ENCODE results near the gene PRICKLE4. TPM values are rescaled to one million over a fixed set of nuclear protein-coding genes. Genes with fewer than 3 reads are reported as not detected.
A peak's percentile ranks its signal among the peaks of the same experiment; 100 is the strongest.
"Not testable (repeated sequence)": the region's sequence is repeated elsewhere in the genome, so short reads cannot be mapped to it uniquely, and the experiment has no call there.

Gene PRICKLE4
- polyA plus RNA-seq, 3 donors: 1.4 to 4.5 (median 3.1) TPM

- WGBS, 3 donors: 20 to 24% (median 23%) methylated on average over 28 to 29 of the region's 29 CpGs
- H3K27ac ChIP-seq (ENCODE audit: low read depth, low read length): no peak overlapping the region
Measured at GRCh38 chr6:41785689-41786450, 5.3 kb downstream of the PRICKLE4 start.

- peak overlapping the region; percentile 48 for H3K27ac ChIP-seq (ENCODE audit: low read depth, low read length)
- WGBS, 3 donors: 0 to 1% (median 1%) methylated on average over 38 to 58 of the region's 58 CpGs
Measured at GRCh38 chr6:41786451-41787218, 6.1 kb downstream of the PRICKLE4 start.

- WGBS, 3 donors: 0 to 1% (median 1%) methylated on average over 52 to 55 of the region's 55 CpGs
- H3K27ac ChIP-seq (ENCODE audit: low read depth, low read length): peak within 1 kb of the TSS; percentile 48
Measured at GRCh38 chr6:41787219-41787917, 6.8 kb downstream of the PRICKLE4 start, which contains the start of gene TOMM6. Gene TOMM6, plus strand, starts transcription at chr6:41787694. Its CDS starts 4 bp downstream, at chr6:41787698.

DNA sequence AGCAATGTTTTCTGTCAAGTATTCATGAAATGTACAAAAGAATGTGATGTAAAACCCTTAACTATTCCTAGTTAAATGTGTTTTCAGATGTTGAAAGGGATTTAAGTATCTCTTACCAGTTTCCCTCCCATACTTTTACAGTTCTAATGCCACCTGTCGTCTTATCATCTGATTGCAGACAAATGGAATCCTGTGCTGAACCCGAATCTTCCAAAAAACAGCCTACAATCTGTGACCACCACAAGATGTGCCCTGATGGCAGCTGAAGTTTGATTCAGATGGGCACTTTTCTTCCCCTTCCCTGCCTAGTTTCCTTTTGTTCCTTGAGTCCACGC lies 8.8 kb downstream of the PRICKLE4 start:
- no peak overlapping the region for H3K27ac ChIP-seq (ENCODE audit: low read depth, low read length)
- 62 to 84% (median 83%) methylated on average over 3 of the region's 3 CpGs for WGBS, 3 donors

DNA sequence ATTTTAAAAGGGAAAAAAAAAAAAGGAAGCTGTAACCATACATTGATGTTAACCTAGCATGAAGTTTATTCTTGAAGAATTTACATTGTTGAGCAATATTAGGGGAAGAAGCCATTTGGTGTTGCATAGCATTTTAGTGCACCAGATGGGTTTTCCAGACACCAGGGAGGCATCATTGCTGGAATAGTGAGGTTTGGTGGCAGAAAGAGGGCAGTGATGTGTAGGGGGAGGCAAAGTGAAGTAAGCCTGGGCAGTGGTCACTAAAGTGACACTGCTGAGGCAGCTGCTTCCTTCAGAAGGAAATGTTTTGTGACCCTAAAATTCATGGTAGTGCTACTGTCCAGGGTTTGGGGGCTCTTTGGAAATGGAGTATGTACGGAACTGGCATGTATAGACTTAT lies 9.5 kb downstream of the PRICKLE4 start:
- WGBS, 3 donors: 96 to 100% (median 98%) methylated on average over 1 of the region's 1 CpG
- H3K27ac ChIP-seq (ENCODE audit: low read depth, low read length): no peak overlapping the region

- H3K27ac ChIP-seq (ENCODE audit: low read depth, low read length): no peak overlapping the region
- 65 to 73% (median 71%) methylated on average over 1 of the region's 1 CpG for WGBS, 3 donors
Measured at GRCh38 chr6:41791305-41791704, 10.7 kb downstream of the PRICKLE4 start.

DNA sequence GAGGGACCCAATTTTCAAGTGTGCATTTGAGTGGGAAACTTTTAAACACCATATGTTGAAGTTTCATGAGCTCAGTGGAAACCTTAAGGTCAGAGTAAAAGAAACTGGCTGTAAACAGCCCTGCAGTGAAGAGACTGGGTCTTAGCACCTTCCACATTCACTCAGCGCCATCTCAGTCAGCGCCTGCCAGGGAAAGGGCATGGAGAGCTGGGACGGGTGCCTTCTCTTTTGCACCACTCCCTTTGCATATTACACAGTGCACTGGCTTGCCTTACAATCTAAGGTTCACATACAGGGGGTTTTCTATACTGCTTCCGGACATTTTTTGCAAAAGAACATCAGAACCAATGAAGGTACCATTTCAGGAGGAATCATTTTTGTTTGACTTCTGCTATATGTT lies 11.4 kb downstream of the PRICKLE4 start:
- WGBS, 3 donors: 87 to 90% (median 88%) methylated on average over 4 of the region's 4 CpGs

DNA sequence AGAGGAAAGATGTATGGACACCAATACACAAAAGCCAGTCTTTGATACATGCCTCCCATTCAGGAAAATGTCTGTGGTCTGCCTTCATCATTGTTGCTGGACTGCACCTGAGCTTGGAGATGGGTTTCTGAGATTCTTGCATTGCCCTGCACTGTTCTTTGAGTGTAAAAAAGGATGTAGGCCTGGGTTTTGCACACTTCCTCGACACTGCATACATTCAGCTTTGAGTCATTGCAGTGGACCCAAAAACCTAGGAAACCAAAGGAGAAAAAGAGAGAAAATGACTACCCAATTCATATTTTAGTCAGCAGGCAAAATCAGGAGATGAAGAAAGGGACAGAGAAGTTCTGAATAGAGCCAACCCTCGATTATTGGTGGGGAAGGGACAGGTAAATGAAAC lies 15.9 kb downstream of the PRICKLE4 start:
- H3K27ac ChIP-seq (ENCODE audit: low read depth, low read length): no peak overlapping the region
- WGBS, 3 donors: 83 to 95% (median 92%) methylated on average over 2 of the region's 2 CpGs

More for the DNA sequence above, 11.4 kb downstream of the PRICKLE4 start:
- H3K27ac ChIP-seq (ENCODE audit: low read depth, low read length): no peak overlapping the region

GRCh38 chr6:41798901-41799558 lies 18.4 kb downstream of the PRICKLE4 start:
- no peak overlapping the region for H3K27ac ChIP-seq (ENCODE audit: low read depth, low read length)
- WGBS, 3 donors: 91 to 97% (median 96%) methylated on average over 7 of the region's 7 CpGs

GRCh38 chr6:41799559-41799911 lies 19.0 kb downstream of the PRICKLE4 start:
- H3K27ac ChIP-seq (ENCODE audit: low read depth, low read length): no peak overlapping the region
- 63 to 92% (median 89%) methylated on average over 2 of the region's 2 CpGs for WGBS, 3 donors

DNA sequence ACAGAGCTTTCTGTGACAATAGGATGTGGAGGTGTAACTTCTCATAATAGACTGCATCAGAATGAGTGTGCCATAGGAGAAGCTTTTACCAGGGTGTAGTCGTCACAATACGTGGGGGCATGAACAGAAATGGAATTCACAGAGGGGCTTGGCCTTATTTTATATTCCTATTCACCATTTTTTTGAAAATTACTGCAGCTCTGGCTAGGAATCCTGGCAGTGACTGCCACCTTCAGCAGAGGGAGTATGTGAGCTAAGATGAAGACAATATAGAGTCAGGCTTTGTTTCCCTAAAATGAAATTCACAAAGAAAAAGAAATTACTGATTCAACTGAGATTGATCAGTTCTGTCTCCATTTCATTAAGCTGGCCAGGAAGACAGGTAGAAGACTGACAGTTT lies 20.8 kb downstream of the PRICKLE4 start:
- H3K27ac ChIP-seq (ENCODE audit: low read depth, low read length): no peak overlapping the region
- 76 to 81% (median 80%) methylated on average over 2 of the region's 2 CpGs for WGBS, 3 donors

DNA sequence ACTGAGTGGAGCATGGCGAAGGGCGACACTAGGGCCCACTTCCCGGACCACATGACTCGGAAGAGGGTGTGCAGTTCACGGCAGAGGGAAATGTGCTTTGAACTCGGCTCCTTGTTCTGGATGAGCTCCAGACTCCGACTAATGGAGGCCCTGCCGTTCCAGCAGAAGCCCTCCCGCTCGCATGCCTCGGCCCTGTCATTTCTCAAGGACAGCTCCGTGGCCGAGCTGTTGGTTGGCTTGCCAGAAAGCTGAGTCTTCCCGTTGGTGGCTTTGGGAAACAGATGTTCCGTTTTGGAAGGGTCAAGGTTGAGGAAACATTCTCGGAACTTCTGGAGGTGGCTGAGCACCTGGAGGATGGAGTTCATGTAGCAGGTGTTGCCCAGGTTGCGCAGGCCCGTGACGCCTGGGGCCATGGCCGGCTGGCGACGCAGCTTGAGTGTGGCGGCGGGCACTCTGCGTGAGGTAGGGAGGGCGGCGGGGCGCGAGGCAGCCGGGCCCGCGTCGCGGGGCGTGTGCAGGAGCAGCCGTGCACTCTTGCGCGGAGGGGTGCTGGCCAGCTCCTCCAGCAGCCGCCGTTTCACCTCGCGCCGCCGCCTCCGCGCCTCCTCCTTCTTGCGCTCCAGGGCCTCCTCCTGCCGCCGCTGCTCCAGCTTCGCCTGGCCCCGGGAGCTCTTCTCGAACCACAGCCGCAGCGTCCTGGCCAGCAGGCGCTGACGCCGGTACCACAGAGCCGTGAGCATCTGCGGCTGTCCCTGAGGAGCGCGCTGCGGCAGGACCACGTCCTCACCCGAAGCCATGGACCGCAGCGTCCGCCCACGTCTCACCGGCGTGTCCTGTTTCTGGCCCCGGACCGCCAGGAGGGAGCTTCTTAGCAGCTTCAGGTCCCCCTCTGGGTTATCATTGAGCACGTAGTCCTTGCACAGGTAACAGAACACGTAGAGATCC lies 25.5 kb downstream of the PRICKLE4 start:
- H3K27ac ChIP-seq (ENCODE audit: low read depth, low read length): no peak overlapping the region
- WGBS, 3 donors: 93 to 95% (median 94%) methylated on average over 73 to 74 of the region's 74 CpGs

GRCh38 chr6:41811095-41811494 lies 30.5 kb downstream of the PRICKLE4 start:
- WGBS, 3 donors: 91 to 97% (median 96%) methylated on average over 3 of the region's 3 CpGs
- no peak overlapping the region for H3K27ac ChIP-seq (ENCODE audit: low read depth, low read length)

DNA sequence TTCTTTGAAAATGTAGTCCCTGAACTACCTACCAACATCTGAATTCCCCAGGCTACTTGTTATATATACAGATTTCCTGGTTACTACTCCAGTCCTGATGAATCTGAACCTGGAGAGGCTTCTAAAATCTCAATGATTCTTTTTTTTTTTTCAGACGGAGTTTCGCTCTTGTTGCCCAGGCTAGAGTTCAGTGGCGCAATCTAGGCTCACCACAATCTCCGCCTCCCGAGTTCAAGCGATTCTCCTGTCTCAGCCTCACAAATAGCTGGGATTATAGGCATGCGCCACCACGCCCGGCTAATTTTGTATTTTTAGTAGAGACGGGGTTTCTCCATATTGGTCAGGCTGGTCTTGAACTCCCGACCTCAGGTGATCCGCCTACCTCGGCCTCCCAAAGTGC lies 31.4 kb downstream of the PRICKLE4 start:
- 85 to 95% (median 90%) methylated on average over 12 to 13 of the region's 13 CpGs for WGBS, 3 donors
- H3K27ac ChIP-seq (ENCODE audit: low read depth, low read length): not testable (repeated sequence)

- WGBS, 3 donors: 89 to 93% (median 91%) methylated on average over 2 of the region's 2 CpGs
- H3K27ac ChIP-seq (ENCODE audit: low read depth, low read length): no peak overlapping the region
Measured at GRCh38 chr6:41813469-41813868, 32.9 kb downstream of the PRICKLE4 start.

GRCh38 chr6:41813956-41814355 lies 33.4 kb downstream of the PRICKLE4 start:
- 87 to 92% (median 88%) methylated on average over 2 of the region's 2 CpGs for WGBS, 3 donors
- H3K27ac ChIP-seq (ENCODE audit: low read depth, low read length): no peak overlapping the region

- no peak overlapping the region for H3K27ac ChIP-seq (ENCODE audit: low read depth, low read length)
- 68 to 80% (median 78%) methylated on average over 4 of the region's 4 CpGs for WGBS, 3 donors
Measured at GRCh38 chr6:41814629-41815028, 34.0 kb downstream of the PRICKLE4 start.

DNA sequence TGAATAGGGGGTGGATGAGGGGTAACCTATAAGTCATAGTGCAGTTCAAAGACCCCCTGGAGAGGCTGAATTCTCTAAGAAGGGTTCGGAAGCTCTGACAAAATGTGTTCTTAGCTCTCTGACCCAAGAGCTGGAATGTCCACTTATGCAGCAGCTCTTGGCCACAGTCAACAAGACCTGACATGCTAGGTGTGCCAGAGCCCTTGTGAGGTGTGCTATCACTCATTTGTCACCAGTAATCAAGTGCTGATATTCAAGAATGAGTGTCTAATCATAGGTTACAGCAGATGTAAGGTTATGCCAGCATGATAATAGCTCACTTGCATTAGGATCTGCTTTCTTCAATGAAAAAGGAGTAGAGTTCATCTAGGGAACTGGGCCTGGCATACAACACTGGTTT lies 35.0 kb downstream of the PRICKLE4 start:
- no peak overlapping the region for H3K27ac ChIP-seq (ENCODE audit: low read depth, low read length)
- WGBS, 3 donors: 90 to 95% (median 91%) methylated on average over 1 of the region's 1 CpG
